Kidney (tissue), 14 donors: ENCODE data around the gene TTC39C. TPM values are rescaled to one million over a fixed set of nuclear protein-coding genes. Genes with fewer than 3 reads are reported as not detected.

Experiments used
- DNase-seq, 5 donors: peaks; one replicate each; pipeline ENCODE4 v3.0.0-alpha.2; 2013 to 2020
- FAIRE-seq: peaks from 2 replicates; lab custom pipeline; 2012; peaks lifted over from hg19 to GRCh38; lab: Jason Lieb, UNC
- H3K27ac ChIP-seq, 2 donors: one replicate each; pipeline ENCODE4 v1.7.0; 2013; ENCODE audit warnings: low read depth in 2 of 2, low read length in 2 of 2, inconsistent platforms in 1 of 2
- H3K27me3 ChIP-seq: one replicate; pipeline ENCODE4 v1.7.1; 2013; ENCODE audit warnings: low read length, inconsistent platforms; ENCODE audit not compliant: control insufficient read depth, insufficient read depth
- H3K36me3 ChIP-seq, 3 donors: one replicate each; pipeline versions ENCODE4 v1.7.0 to v1.7.1; 2013; ENCODE audit warnings: low read length in 3 of 3, control low read depth in 1 of 3, inconsistent platforms in 1 of 3; ENCODE audit not compliant: insufficient read depth in 3 of 3, control insufficient read depth in 2 of 3
- H3K4me1 ChIP-seq, 3 donors: one replicate each; pipeline versions ENCODE4 v1.7.0 to v1.7.1; 2013; ENCODE audit warnings: low read length in 3 of 3, inconsistent platforms in 1 of 3, low read depth in 1 of 3; ENCODE audit not compliant: control insufficient read depth in 2 of 3, insufficient read depth in 2 of 3
- H3K4me3 ChIP-seq, 3 donors: one replicate each; pipeline versions ENCODE4 v1.7.0 to v1.8.1; 2013; ENCODE audit warnings: low read length in 3 of 3, control low read depth in 1 of 3, inconsistent platforms in 1 of 3
- H3K9ac ChIP-seq, 3 donors: one replicate each; pipeline versions ENCODE4 v1.7.0 to v1.7.1; 2013; ENCODE audit warnings: low read length in 3 of 3, control low read depth in 1 of 3, inconsistent platforms in 1 of 3
- H3K9me3 ChIP-seq, 3 donors: one replicate each; pipeline versions ENCODE4 v1.7.0 to v1.7.1; 2013; ENCODE audit warnings: low read length in 3 of 3, control low read depth in 1 of 3, inconsistent platforms in 1 of 3; ENCODE audit not compliant: control insufficient read depth in 2 of 3, insufficient read depth in 1 of 3
- intact Hi-C: fragments of 100-400 bp; cut with DNase I; formaldehyde crosslinking; loops from one replicate; pipeline ENCODE4 v1.11.1; 2022
- polyA plus RNA-seq: library from polyadenylated mRNA; stranded (reverse); fragments of 350-450 nt; fragmentation: Illumina TruSeq; extraction: RNeasy Lipid Tissue Mini Kit (QIAGEN cat#74804); gene quantifications from one replicate; pipeline ENCODE4 v1.2.3, GENCODE V29; 2014; ENCODE audit warnings: low read depth, low replicate concordance; ENCODE audit not compliant: insufficient read depth
- total RNA-seq: library from RNA; stranded (reverse); fragmentation: NEBNext Ultra II Directional; extraction: Animal tissue kit (Norgen Biotek cat#: 25700); gene quantifications from one replicate; pipeline ENCODE4 v1.2.1, GENCODE V29; 2021
- TF ChIP-seq, protein P1 (sequence below): IDR thresholded peaks from 3 replicates; pipeline ENCODE4 v1.5.1; 2012; ENCODE audit warnings: mild to moderate bottlenecking, moderate library complexity, borderline replicate concordance; ENCODE audit not compliant: insufficient read depth; ENCODE audit errors: extremely low read depth
- donor health status: control.
- donor health status: control.
- donor health status: control.
- donor health status: control.
- donor health status: control.
- donor health status: DM: yes; HTN: yes; CAD: no.
- donor health status: Normal renal cell carcinoma (clear cell type).

Gene TTC39C
- total and polyA plus RNA-seq, 2 donors from 2014 or later, result 2.8 to 17.4 TPM

- FAIRE-seq (no peak), DNase-seq (peak in 2 of 5 donors; percentile 19 to 22)
- Histone ChIP-seq H3K9me3 (no peaks in the 10 kb centered on the region), H3K27me3 (no peaks in the 10 kb centered on the region), H3K27ac (no peak overlapping the region), H3K4me1 (peaks cover 0 to 4% (median 4%) of the 10 kb centered on the region in 3 donors), H3K9ac (no peak overlapping the region), H3K4me3 (no peak overlapping the region), H3K36me3 (no peaks in the 10 kb centered on the region)
- TF ChIP-seq, protein P1, sequence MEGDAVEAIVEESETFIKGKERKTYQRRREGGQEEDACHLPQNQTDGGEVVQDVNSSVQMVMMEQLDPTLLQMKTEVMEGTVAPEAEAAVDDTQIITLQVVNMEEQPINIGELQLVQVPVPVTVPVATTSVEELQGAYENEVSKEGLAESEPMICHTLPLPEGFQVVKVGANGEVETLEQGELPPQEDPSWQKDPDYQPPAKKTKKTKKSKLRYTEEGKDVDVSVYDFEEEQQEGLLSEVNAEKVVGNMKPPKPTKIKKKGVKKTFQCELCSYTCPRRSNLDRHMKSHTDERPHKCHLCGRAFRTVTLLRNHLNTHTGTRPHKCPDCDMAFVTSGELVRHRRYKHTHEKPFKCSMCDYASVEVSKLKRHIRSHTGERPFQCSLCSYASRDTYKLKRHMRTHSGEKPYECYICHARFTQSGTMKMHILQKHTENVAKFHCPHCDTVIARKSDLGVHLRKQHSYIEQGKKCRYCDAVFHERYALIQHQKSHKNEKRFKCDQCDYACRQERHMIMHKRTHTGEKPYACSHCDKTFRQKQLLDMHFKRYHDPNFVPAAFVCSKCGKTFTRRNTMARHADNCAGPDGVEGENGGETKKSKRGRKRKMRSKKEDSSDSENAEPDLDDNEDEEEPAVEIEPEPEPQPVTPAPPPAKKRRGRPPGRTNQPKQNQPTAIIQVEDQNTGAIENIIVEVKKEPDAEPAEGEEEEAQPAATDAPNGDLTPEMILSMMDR, result peak; percentile 28
- intact Hi-C loops, result no loop called here
These were observed 2.1 kb downstream of the TTC39C start for GRCh38 chr18:24016643-24017042.

GRCh38 chr18:24018299-24018886, 3.8 kb downstream of the TTC39C start:
- no peaks in the 10 kb centered on the region for H3K36me3 ChIP-seq
- intact Hi-C loops, result no loop called here
- no peak overlapping the region for H3K27ac ChIP-seq
- no peak overlapping the region for H3K4me3 ChIP-seq
- no peaks in the 10 kb centered on the region for H3K9me3 ChIP-seq
- FAIRE-seq (no peak), DNase-seq (no peak)
- TF ChIP-seq, protein P1, result no peak
- H3K9ac ChIP-seq, result no peak overlapping the region
- peaks cover 0 to 4% (median 4%) of the 10 kb centered on the region in 3 donors for H3K4me1 ChIP-seq
- H3K27me3 ChIP-seq, result no peaks in the 10 kb centered on the region

DNA sequence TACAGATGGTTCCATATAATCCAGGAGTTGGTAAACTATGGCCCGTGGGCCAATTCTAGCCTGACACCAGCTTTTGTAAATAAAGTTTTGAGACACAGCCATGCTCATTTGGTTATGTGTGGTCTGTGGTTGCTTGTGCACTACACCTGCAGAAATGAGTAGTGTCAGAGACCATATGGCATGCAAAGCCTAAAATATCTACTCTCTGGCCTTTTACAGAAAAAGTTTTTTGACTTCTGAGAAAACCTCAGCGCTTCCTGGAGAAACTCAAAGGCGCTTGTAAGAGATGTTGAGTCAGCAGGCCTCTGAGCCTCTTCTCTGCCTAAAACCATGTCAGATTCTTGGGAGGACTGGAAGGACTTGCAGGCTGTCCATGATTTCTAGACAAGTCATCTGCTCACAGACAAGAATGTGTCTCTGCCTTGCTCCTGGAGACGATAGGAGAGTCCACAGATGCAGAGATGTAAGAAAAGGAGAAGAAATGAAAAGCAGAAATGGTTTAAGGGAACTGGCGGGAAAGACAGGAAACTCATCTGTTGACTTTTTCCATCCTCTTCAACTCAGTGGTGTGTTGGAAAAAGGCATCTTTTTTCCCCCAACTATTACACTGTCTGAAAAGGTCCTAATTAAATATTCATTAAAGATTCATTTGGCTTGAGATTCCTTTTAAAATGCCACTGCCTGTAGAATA, 5.2 kb downstream of the TTC39C start:
- H3K9me3 ChIP-seq, result no peaks in the 10 kb centered on the region
- H3K9ac ChIP-seq, result no peak overlapping the region
- H3K4me1 ChIP-seq, result peaks cover 0 to 4% (median 4%) of the 10 kb centered on the region in 3 donors
- H3K27me3 ChIP-seq, result no peaks in the 10 kb centered on the region
- intact Hi-C loops, result no loop called here
- FAIRE-seq (no peak), DNase-seq (no peak)
- TF ChIP-seq, protein P1, result no peak
- H3K4me3 ChIP-seq, result no peak overlapping the region
- no peaks in the 10 kb centered on the region for H3K36me3 ChIP-seq
- no peak overlapping the region for H3K27ac ChIP-seq
